Measurements from ENCODE around the gene APOL2. TPM values are rescaled to one million over a fixed set of nuclear protein-coding genes. Genes with fewer than 3 reads are reported as not detected.
A peak's percentile ranks its signal among the peaks of the same experiment; 100 is the strongest.
"Not testable (repeated sequence)": the region's sequence is repeated elsewhere in the genome, so short reads cannot be mapped to it uniquely, and the experiment has no call there.

The APOL2 gene
- total and polyA plus RNA-seq, 11 donors = 26.6 to 213 (median 53.3) TPM

GRCh38 chr22:36191106-36191836 lies 48.1 kb downstream of the APOL2 start:
- no peak overlapping the region for H3K4me3 ChIP-seq
- DNase-seq (peak; percentile 82 to 92 (median 85)), ATAC-seq (peak; percentile 90 to 96 (median 95))
- H3K9me3 ChIP-seq = no peaks in the 10 kb centered on the region
- peaks cover 0 to 23% (median 0%) of the 10 kb centered on the region in 9 donors for H3K36me3 ChIP-seq
- intact Hi-C loops (cut with DNase I) = loop anchor here in 6 of 10 donors (5.0 to 10.0 kb wide), 3 partner anchors 46 to 294 kb away; partner anchors contain the start of genes TXN2 (in 4 of the 6) and APOL2 (in 1 of the 6)
- H3K27me3 ChIP-seq = no peaks in the 10 kb centered on the region
- peak overlapping the region in 10 of 12 donors; percentile 45 to 87 (median 60) for H3K27ac ChIP-seq
- no peak for TF ChIP-seq POLR2A (IDR thresholded peaks at IDR 0.05)
- TF ChIP-seq, protein P1, sequence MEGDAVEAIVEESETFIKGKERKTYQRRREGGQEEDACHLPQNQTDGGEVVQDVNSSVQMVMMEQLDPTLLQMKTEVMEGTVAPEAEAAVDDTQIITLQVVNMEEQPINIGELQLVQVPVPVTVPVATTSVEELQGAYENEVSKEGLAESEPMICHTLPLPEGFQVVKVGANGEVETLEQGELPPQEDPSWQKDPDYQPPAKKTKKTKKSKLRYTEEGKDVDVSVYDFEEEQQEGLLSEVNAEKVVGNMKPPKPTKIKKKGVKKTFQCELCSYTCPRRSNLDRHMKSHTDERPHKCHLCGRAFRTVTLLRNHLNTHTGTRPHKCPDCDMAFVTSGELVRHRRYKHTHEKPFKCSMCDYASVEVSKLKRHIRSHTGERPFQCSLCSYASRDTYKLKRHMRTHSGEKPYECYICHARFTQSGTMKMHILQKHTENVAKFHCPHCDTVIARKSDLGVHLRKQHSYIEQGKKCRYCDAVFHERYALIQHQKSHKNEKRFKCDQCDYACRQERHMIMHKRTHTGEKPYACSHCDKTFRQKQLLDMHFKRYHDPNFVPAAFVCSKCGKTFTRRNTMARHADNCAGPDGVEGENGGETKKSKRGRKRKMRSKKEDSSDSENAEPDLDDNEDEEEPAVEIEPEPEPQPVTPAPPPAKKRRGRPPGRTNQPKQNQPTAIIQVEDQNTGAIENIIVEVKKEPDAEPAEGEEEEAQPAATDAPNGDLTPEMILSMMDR (IDR thresholded peaks at IDR 0.05) = no peak
- 51 to 71% (median 59%) methylated on average over 17 of the region's 17 CpGs for WGBS, 4 donors
- H3K4me1 ChIP-seq = peaks cover 0 to 38% (median 10%) of the 10 kb centered on the region in 12 donors

GRCh38 chr22:36187862-36188261 lies 51.5 kb downstream of the APOL2 start:
- H3K36me3 ChIP-seq = peaks cover 0 to 12% (median 0%) of the 10 kb centered on the region in 9 donors
- ATAC-seq; H3K27me3 ChIP-seq; intact Hi-C loops (cut with DNase I); H3K9me3 ChIP-seq; H3K27ac ChIP-seq; H3K4me3 ChIP-seq; DNase-seq: not testable (repeated sequence)
- WGBS, 4 donors = 91 to 97% (median 96%) methylated on average over 3 of the region's 6 CpGs
- peaks cover 0 to 32% (median 7%) of the 10 kb centered on the region in 12 donors for H3K4me1 ChIP-seq

DNA sequence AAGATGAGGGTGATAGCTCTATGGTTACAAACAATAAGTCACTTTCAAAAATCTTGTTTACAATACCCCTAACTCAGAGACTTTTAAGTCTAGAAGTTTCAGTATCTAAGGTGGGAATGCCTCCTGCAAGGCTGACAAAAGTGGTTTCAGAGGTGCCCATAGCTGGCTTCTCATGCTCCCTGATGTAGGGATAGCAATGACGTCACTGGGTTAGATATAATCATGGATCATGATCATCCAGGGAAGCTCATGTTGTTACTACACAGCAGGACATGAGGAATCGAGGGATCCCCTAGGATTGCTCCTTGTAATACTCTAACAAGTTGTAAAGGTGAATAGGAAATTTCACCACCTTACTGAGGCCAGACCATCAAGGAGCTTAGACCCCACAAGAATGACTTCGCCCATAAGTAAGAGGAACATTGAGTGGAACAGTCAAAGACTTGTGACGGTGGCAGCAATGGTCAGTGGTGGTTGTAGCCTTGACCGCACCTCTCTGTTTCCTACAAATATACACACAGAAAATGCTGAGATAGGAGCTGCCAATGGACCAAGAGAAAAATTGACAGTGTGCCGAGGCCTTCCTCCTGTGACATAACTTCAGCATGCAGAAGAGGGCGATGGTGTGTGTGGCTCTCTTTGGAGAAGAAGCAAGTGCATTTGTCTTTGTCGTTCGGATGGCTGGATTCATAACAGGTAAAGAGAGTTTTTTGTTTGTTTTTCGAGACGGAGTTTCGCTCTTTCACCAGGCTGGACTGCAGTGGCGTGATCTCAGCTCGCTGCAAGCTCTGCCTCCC lies 53.3 kb downstream of the APOL2 start:
- H3K9me3 ChIP-seq = no peaks in the 10 kb centered on the region
- 86 to 90% (median 88%) methylated on average over 14 of the region's 14 CpGs for WGBS, 4 donors
- no peaks in the 10 kb centered on the region for H3K27me3 ChIP-seq
- TF ChIP-seq, protein P1 (IDR thresholded peaks at IDR 0.05) = no peak
- no peak for TF ChIP-seq POLR2A (IDR thresholded peaks at IDR 0.05)
- peaks cover 0 to 14% (median 3%) of the 10 kb centered on the region in 12 donors for H3K4me1 ChIP-seq
- no peak for ATAC-seq
- DNase-seq = no peak
- intact Hi-C loops (cut with DNase I) = no loop called here
- no peak overlapping the region for H3K4me3 ChIP-seq
- no peak overlapping the region for H3K27ac ChIP-seq
- peaks cover 0 to under 1% (median 0%) of the 10 kb centered on the region in 9 donors for H3K36me3 ChIP-seq

- Histone ChIP-seq H3K36me3 (no peaks in the 10 kb centered on the region), H3K4me3 (no peak overlapping the region), H3K4me1 (peaks cover 0 to 19% (median 4%) of the 10 kb centered on the region in 12 donors), H3K27ac (no peak overlapping the region), H3K27me3 (no peaks in the 10 kb centered on the region), H3K9me3 (no peaks in the 10 kb centered on the region)
- intact Hi-C loops (cut with DNase I) = loop anchor here in 4 of 10 donors (5.0 kb wide), 3 partner anchors 37 to 117 kb away; no protein-coding TSS in a partner anchor
- ATAC-seq = peak in 3 of 4 donors; percentile 6 to 57 (median 42)
- DNase-seq = peak in 1 of 5 donors; percentile 60
- WGBS, 4 donors = 74 to 80% (median 78%) methylated on average over 10 of the region's 10 CpGs
- no peak for TF ChIP-seq POLR2A (IDR thresholded peaks at IDR 0.05)
- TF ChIP-seq, protein P1 (IDR thresholded peaks at IDR 0.05) = no peak
These were observed 54.8 kb downstream of the APOL2 start for GRCh38 chr22:36184433-36185025.
